ENCODE results near the gene SRM.
A peak's percentile ranks its signal among the peaks of the same experiment; 100 is the strongest.

DNA sequence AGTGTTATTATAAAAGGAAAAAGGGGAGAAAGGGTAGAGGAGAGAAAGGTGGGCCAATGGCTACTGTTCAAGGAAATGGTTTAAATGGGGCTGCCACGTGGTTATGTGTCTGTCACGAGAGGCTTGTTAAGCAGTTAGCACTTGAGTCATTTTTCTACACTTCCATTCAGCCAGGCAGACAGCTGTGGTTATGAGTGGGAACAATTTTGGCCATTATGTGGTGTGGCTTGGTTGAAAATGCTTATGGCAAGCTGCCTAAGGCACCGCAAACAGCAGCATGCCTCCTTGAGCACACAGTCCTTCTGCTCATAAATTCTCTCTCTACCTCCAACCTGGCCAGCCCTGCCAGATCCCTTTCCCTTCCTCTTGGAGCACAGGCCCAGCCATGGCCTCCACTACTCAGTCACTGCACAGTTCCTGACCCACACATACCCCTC is 3.2 kb upstream of the SRM start:
- TF ChIP-seq, protein P1, sequence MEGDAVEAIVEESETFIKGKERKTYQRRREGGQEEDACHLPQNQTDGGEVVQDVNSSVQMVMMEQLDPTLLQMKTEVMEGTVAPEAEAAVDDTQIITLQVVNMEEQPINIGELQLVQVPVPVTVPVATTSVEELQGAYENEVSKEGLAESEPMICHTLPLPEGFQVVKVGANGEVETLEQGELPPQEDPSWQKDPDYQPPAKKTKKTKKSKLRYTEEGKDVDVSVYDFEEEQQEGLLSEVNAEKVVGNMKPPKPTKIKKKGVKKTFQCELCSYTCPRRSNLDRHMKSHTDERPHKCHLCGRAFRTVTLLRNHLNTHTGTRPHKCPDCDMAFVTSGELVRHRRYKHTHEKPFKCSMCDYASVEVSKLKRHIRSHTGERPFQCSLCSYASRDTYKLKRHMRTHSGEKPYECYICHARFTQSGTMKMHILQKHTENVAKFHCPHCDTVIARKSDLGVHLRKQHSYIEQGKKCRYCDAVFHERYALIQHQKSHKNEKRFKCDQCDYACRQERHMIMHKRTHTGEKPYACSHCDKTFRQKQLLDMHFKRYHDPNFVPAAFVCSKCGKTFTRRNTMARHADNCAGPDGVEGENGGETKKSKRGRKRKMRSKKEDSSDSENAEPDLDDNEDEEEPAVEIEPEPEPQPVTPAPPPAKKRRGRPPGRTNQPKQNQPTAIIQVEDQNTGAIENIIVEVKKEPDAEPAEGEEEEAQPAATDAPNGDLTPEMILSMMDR (IDR thresholded peaks at IDR 0.05; ENCODE audit: insufficient read depth, low read length): no peak
- TF ChIP-seq POLR2AphosphoS5 (IDR thresholded peaks at IDR 0.05; ENCODE audit: low read depth) (peak; percentile 31; the same call in 1 of the 2 replicates), GABPA (IDR thresholded peaks at IDR 0.05; ENCODE audit: low read depth) (no peak), SPI1 (IDR thresholded peaks at IDR 0.05; ENCODE audit: borderline replicate concordance, low read depth) (no peak)
- TF ChIP-seq, protein P2, sequence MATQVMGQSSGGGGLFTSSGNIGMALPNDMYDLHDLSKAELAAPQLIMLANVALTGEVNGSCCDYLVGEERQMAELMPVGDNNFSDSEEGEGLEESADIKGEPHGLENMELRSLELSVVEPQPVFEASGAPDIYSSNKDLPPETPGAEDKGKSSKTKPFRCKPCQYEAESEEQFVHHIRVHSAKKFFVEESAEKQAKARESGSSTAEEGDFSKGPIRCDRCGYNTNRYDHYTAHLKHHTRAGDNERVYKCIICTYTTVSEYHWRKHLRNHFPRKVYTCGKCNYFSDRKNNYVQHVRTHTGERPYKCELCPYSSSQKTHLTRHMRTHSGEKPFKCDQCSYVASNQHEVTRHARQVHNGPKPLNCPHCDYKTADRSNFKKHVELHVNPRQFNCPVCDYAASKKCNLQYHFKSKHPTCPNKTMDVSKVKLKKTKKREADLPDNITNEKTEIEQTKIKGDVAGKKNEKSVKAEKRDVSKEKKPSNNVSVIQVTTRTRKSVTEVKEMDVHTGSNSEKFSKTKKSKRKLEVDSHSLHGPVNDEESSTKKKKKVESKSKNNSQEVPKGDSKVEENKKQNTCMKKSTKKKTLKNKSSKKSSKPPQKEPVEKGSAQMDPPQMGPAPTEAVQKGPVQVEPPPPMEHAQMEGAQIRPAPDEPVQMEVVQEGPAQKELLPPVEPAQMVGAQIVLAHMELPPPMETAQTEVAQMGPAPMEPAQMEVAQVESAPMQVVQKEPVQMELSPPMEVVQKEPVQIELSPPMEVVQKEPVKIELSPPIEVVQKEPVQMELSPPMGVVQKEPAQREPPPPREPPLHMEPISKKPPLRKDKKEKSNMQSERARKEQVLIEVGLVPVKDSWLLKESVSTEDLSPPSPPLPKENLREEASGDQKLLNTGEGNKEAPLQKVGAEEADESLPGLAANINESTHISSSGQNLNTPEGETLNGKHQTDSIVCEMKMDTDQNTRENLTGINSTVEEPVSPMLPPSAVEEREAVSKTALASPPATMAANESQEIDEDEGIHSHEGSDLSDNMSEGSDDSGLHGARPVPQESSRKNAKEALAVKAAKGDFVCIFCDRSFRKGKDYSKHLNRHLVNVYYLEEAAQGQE (IDR thresholded peaks at IDR 0.05; ENCODE audit: insufficient replicate concordance, low read depth): no peak
